ENCODE results near the gene FNBP1L.

- no peak for TF ChIP-seq TAF1 (IDR thresholded peaks at IDR 0.05; ENCODE audit: borderline replicate concordance, insufficient read depth, low read length)
- TF ChIP-seq POLR2AphosphoS5 (IDR thresholded peaks at IDR 0.05; ENCODE audit: low read depth, low read length): no peak
- no peak for TF ChIP-seq REST (IDR thresholded peaks at IDR 0.05; ENCODE audit: insufficient read depth in 1 of 2, low read depth in 2 of 2, low read length in 2 of 2)
These were observed 154.2 kb downstream of the FNBP1L start for GRCh38 chr1:93602101-93602500.
